HL-60 (cell line): ENCODE measurements around the gene SCFD1.

Experiments
- DNase-seq, 2 experiments: peaks; one replicate each; pipeline ENCODE4 v3.0.0-alpha.2; 2010 to 2020; ENCODE audit warnings: low read depth in 1 of 2, low spot score in 1 of 2
- H3K27ac ChIP-seq: fragments of 250-450 bp; sonication (Bioruptor Pico); replicated peaks from 2 replicates; pipeline ENCODE4 v1.5.1; 2020; ENCODE audit warnings: mild to moderate bottlenecking, moderate library complexity
- H3K27me3 ChIP-seq: fragments of 250-450 bp; sonication (Bioruptor Pico); 2 replicates; pipeline ENCODE4 v1.5.1; 2021; ENCODE audit warnings: mild to moderate bottlenecking, moderate library complexity; ENCODE audit not compliant: insufficient read depth, poor library complexity, severe bottlenecking
- H3K4me3 ChIP-seq: replicated peaks from 2 replicates; pipeline ENCODE4 v1.5.1; 2011; ENCODE audit warnings: mild to moderate bottlenecking, control low read depth, low read length; ENCODE audit not compliant: insufficient read depth
- CTCF ChIP-seq: IDR thresholded peaks from one replicate; pipeline ENCODE4 v1.5.1; 2011; ENCODE audit warnings: low read length, control low read depth, inconsistent platforms; ENCODE audit not compliant: insufficient read depth
- GABPA ChIP-seq: IDR thresholded peaks from 2 replicates; pipeline ENCODE4 v1.6.1; 2012; ENCODE audit warnings: low read depth
- POLR2AphosphoS5 ChIP-seq: IDR thresholded peaks from 2 replicates; pipeline ENCODE4 v1.6.1; 2012; ENCODE audit warnings: low read depth
- REST ChIP-seq: IDR thresholded peaks from 2 replicates; pipeline ENCODE4 v1.6.1; 2012; ENCODE audit warnings: low read depth; ENCODE audit not compliant: insufficient replicate concordance
- SPI1 ChIP-seq: IDR thresholded peaks from 2 replicates; pipeline ENCODE4 v1.6.1; 2012; ENCODE audit warnings: low read depth, mild to moderate bottlenecking, borderline replicate concordance

SCFD1 gene

GRCh38 chr14:30648471-30648870 lies 26.4 kb downstream of the SCFD1 start:
- TF ChIP-seq POLR2AphosphoS5, result no peak
- no peak for TF ChIP-seq REST
- TF ChIP-seq CTCF, result no peak
- no peak for TF ChIP-seq SPI1
- no peaks in the 10 kb centered on the region for H3K27me3 ChIP-seq
- DNase-seq, result no peak
- no peak overlapping the region for H3K4me3 ChIP-seq
- H3K27ac ChIP-seq, result no peak overlapping the region

DNA sequence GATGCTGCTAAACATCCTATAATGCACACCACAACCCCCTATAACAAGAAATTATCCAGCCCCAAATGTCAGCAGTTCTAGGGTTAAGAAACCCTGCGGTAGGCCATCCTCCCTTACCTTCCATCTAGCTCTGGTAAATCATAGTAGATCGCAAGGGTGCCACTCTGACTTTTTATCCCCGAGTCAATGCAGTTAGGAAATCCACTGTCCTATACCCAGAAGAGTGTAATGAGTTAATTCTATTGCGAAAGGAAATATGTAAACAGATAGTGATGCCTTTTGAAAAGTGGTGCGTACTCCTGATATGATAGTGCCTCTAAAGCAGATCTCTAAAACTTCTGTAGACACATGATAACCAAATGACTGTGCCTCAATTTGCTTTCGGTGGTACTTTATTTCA lies 29.8 kb downstream of the SCFD1 start:
- Histone ChIP-seq H3K4me3 (no peak overlapping the region), H3K27ac (no peak overlapping the region), H3K27me3 (no peaks in the 10 kb centered on the region)
- no peak for DNase-seq
- TF ChIP-seq POLR2AphosphoS5 (no peak), CTCF (no peak), GABPA (no peak), REST (no peak), SPI1 (no peak)

- no peak for DNase-seq
- no peak overlapping the region for H3K4me3 ChIP-seq
- TF ChIP-seq POLR2AphosphoS5 (no peak), GABPA (no peak)
- no peak overlapping the region for H3K27ac ChIP-seq
- no peaks in the 10 kb centered on the region for H3K27me3 ChIP-seq
These were observed 33.0 kb downstream of the SCFD1 start for GRCh38 chr14:30655124-30655523.

DNA sequence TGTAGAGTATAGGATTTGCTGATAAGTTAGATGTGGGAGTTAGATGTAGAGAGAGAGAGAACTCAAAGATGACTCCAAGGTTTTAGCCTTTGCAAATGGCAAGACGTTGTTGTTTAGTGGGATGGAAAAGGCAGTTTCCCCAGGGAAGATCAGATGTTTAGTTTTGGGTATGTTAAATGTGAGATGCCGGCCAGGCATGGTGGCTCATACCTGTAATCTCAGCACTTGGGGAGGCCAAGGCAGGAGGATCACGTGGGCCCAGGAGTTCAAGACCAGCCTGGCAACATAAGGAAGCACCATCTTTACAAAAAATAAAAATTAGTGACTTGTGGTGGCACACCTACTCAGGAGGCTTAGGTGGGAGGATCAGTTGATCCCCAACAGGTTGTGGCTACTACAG lies 33.5 kb downstream of the SCFD1 start:
- no peak for TF ChIP-seq REST
- TF ChIP-seq CTCF, result no peak
- no peak for TF ChIP-seq GABPA
- TF ChIP-seq POLR2AphosphoS5, result no peak
- TF ChIP-seq SPI1, result no peak
- H3K27me3 ChIP-seq, result no peaks in the 10 kb centered on the region
- H3K27ac ChIP-seq, result no peak overlapping the region
- no peak for DNase-seq
- no peak overlapping the region for H3K4me3 ChIP-seq
